Activated CD8-positive, alpha-beta memory T cell treated with anti-CD3 and anti-CD28 coated beads for 4 hours (primary cell): ENCODE measurements around the gene MCTP2.

Experiments used
- DNase-seq, 2 donors: peaks; one replicate each; pipeline ENCODE4 v3.0.0-alpha.2; 2020; ENCODE audit warnings: low read depth in 2 of 2

The MCTP2 gene

GRCh38 chr15:94352636-94353487, 121.5 kb downstream of the MCTP2 start:
- no peak for DNase-seq

DNA sequence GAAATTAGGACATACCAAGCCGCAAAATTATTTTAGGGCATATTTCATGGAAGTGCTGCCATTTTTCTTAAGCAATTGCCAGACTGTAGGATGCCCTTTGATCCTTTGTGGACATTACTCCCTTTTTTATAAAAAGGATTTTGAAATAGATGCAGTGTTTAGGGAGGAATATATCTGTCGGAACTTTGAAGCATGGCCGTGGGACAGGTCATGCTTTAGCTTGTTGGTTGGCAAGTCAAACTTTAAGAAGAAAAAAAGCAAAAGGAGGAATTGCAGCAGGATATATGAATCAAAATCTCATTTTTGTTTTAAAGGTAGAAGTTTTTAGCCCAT, 122.1 kb downstream of the MCTP2 start:
- DNase-seq = no peak

GRCh38 chr15:94354655-94355054, 123.3 kb downstream of the MCTP2 start:
- DNase-seq = no peak

DNA sequence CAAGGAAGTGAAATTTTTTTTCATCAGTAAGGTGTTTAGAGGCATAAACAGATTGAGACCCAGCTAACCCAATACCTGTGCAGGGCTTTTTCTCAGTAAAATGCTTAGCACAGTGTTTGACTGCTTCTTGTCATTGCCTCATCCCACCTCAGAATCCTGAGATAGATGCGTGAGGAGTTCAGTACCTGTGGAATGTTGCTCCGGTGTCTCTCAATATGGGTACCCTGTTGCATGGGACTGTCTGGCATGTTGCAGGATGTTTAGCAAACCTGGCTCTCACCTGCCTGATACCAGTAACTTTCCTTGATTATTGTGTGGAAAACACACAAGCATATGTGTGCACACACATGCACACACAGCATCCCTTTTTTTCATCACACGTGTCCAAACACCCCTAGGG, 128.4 kb downstream of the MCTP2 start:
- DNase-seq = no peak

- DNase-seq = no peak
Observed at GRCh38 chr15:94360251-94360685, 128.9 kb downstream of the MCTP2 start.

DNA sequence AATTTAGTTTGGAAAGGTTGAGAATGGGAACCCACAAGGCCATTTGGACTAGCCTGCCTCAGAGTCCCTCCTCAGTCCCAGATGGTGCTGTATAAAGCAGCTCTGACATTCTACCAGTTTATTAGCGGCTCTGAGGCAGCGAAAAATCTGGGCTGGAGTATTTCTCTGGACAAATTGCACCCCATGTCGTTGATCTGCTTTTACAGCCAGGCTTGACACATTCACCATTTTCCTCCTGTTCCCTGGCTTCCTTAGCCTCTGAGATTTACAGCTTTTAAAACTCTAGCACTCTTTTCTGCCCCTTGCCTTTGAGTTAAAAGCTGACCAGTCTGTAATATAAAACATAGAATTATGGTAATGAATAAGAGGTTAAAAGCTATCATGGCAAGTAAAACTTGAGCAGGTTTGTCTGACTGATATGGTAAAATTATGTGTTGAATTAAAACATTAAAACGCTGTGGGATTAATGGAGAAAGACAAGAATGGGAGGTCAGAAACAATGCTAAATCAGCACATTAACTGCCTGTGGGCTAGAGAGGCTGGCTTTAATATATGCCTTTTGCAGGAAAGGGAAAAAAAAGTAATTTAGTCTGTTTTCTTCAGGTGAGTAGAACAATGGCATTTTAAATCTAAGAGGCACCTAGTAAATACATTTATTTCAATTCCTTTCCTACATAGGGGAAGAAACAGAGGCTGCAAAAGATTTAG, 131.2 kb downstream of the MCTP2 start:
- no peak for DNase-seq

- DNase-seq = no peak
Observed at GRCh38 chr15:94363382-94363781, 132.0 kb downstream of the MCTP2 start.

DNA sequence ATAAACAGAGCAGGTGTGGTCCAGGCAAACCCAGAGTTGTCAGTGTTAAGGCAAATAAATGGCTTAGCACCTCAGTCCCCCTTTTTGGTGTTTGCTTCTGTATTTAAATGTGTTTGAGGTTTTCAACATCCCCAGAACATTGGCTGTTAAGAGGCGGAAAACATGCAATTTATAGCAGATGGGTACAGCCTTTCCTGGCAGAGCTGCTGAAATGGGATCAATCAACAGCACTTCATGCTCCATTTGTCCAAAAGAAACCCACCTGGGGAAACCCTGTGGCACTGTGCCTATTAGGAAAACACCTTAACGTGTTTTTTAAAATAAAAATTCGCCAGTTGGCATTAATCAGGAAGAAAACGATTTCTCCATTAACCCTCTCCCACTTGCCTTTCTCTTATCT, 135.4 kb downstream of the MCTP2 start:
- no peak for DNase-seq

DNA sequence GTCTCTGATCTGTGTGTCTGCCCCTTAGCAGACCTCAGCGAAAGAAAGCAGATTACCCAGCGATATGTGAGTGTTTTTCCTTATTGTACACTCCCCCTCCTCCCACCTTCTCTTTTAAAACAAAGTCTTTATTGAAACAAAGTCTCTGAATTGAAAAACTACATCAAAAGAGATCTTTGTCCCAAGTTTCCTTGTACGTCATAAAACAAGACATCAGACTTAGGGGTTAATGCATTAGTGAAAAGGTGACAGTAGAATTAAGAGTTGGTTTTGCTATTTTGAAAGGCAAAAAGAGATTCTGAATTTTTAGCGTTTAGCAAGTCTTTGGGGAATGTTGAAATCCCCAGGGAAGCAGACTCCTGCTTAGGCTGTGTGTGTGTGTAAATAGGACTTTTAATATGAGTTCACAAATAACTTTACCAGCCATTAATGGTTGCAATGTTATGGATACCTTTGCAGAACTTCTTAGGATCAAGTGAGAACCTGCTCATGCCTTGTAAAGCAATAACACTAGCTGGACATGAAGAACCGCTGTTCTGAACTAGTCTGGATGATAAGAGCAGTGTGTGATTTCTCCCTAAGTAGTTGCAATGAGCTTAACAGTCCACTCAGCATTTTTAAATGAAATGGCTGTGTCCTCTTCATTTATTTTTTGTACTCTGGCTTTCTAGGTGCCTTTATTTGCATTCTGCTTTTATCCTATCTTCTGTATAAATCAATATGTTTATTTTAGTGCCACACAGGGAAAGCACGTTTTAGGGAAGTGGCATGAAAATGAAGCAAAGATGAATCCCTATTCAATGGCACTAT, 136.6 kb downstream of the MCTP2 start:
- no peak for DNase-seq

- no peak for DNase-seq
Observed at GRCh38 chr15:94370206-94370935, 139.0 kb downstream of the MCTP2 start.

- no peak for DNase-seq
Observed at GRCh38 chr15:94370936-94371285, 139.6 kb downstream of the MCTP2 start.

DNA sequence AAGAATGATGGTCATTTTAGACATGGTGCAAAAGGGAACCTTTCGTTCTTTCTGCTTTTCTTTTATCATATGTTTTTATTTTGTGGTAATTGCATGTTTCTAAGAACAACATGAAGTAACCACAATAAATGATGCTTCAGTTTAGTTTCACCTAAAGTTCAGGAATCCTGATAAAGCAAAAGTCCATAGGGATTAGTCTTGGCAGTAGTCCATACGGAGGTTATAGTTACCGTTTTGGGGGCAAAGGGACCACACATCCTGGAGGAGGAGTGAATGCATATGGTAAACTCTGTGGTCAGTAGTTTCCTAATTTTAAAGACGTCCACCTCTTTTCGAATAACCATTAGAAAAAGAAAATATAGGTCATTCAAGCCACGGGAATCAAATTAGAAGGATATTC, 141.5 kb downstream of the MCTP2 start:
- DNase-seq = no peak

GRCh38 chr15:94375997-94376396, 144.6 kb downstream of the MCTP2 start:
- no peak for DNase-seq

DNA sequence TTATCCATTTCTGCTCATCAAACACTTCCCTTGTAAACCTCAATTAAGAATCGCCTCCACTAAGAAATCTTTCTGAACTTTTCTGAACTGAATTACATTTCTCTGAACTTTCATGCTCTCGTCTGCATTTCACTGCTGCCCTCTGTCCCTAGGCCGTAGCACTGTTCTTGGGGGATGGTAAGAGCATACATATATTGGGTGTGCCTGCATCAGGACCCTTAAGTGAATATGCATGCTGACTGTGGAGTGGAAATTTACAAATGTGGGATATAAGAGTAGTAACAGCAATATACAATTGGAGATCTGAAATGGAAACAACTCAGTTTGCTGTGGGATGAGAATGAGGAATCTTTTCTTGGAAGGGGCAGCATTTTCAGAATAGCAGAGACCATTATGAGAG, 148.6 kb downstream of the MCTP2 start:
- DNase-seq = no peak

DNA sequence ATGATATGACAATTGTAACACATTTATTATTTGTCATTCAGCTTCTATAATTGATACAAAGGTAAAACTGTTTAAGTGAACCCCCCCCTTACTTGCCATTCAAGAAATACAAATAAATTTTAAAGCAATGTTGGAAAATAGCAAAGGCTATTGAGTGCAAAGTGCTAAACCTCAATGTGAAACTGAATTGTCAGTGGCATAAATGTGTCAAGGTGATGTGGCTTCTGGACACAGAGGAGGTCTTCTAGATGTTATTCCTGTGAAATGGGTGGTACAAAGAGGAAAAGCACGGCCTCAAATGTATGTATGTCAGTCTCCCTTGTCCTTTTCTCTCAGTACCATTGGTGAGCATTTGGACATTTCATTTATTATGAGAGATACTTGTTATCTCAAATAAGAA, 149.4 kb downstream of the MCTP2 start:
- DNase-seq = no peak

- no peak for DNase-seq
Observed at GRCh38 chr15:94381384-94381783, 150.0 kb downstream of the MCTP2 start.

- DNase-seq = no peak
Observed at GRCh38 chr15:94383041-94383440, 151.7 kb downstream of the MCTP2 start.

DNA sequence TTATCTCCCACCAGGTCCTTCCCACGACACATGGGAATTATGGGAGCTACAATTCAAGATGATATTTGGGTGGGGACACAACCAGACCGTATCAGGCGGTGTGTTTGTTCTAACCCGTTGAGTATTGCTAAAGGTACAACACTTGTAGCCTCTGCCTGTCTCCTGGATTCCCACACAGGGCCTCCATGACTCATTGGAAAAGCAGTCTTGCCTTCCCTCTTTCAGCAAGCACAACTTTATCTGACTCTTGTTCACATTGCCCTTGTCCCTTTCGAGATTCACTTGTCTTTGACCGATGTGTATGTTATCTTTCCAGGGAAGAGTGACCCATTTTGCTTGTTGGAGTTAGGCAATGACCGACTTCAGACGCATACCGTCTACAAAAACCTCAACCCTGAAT, 152.3 kb downstream of the MCTP2 start:
- DNase-seq = no peak

GRCh38 chr15:94385441-94385840, 154.1 kb downstream of the MCTP2 start:
- DNase-seq = no peak

- DNase-seq = no peak
Observed at GRCh38 chr15:94386351-94386750, 155.0 kb downstream of the MCTP2 start.

DNA sequence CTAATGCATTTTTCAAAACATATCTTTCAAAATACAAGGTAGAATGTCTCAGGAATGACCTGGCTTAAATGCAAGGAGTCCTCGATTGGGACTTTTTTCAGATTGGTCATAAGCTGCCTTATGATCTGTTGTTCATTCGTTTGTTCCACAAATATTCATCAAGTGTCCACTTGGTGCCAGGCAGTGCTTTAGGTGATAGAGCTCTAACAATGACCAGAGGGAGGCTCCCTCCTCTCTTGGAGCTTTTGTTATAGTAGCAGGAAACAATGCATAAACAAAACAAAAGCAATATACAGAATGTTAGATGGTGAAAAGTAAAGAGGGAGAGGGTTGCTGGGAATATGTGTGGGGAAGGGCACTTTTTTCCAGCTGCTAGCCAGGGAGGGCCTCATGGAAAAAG, 156.1 kb downstream of the MCTP2 start:
- DNase-seq = no peak

GRCh38 chr15:94387849-94388441, 156.6 kb downstream of the MCTP2 start:
- no peak for DNase-seq
